ENCODE measurements around the gene KANSL3. TPM values are rescaled to one million over a fixed set of nuclear protein-coding genes. Genes with fewer than 3 reads are reported as not detected.
A peak's percentile ranks its signal among the peaks of the same experiment; 100 is the strongest.

KANSL3 gene
- total and polyA plus RNA-seq, 2 donors (not counting 1 experiment from before 2014, with no cell fraction given), result 22.2 to 56.9 TPM

- H3K27me3 ChIP-seq (replicated peaks in 1 of 4; ENCODE audit: control extremely low read depth in 1 of 4, control insufficient read depth in 3 of 4, insufficient read depth in 4 of 4, low read length in 3 of 4), result no peaks in the 10 kb centered on the region
- H3K4me1 Mint-ChIP-seq, result peaks cover 15% of the 10 kb centered on the region
- TF ChIP-seq EZH2 (IDR thresholded peaks at IDR 0.05; ENCODE audit: borderline replicate concordance, insufficient read depth, low read depth, low read length, poor library complexity, severe bottlenecking), result no peak
- TF ChIP-seq CTCF (IDR thresholded peaks at IDR 0.05), result no peak
- H2AFZ ChIP-seq (ENCODE audit: insufficient read depth, low read depth, low read length, poor library complexity, severe bottlenecking), result no peak overlapping the region
- H3K9ac ChIP-seq (ENCODE audit: low read length), result no peak overlapping the region
- H3K4me2 ChIP-seq (replicated peaks; ENCODE audit: low read depth, low read length, poor library complexity, severe bottlenecking), result no peak overlapping the region
- peaks cover 0 to 39% of the 10 kb centered on the region in 2 experiments for H3K36me3 ChIP-seq (replicated peaks in 1 of 2; ENCODE audit: control extremely low read depth in 1 of 2, control insufficient read depth in 1 of 2, extremely low read depth in 1 of 2, insufficient read depth in 2 of 2, low read length in 1 of 2)
- H3K9me3 Mint-ChIP-seq (ENCODE audit: insufficient read depth), result no peaks in the 10 kb centered on the region
- no peak overlapping the region for H3K27ac ChIP-seq (ENCODE audit: low read length in 2 of 2)
- ATAC-seq (ENCODE audit: low read depth) (no peak), DNase-seq (peak; percentile 44)
- H3K4me3 Mint-ChIP-seq, result no peak overlapping the region
- no peaks in the 10 kb centered on the region for H3K79me2 ChIP-seq (ENCODE audit: control insufficient read depth, insufficient read depth, low read length)
- 93% methylated on average over 18 of the region's 18 CpGs for WGBS (ENCODE audit: insufficient coverage)
- peaks cover 0 to 4% (median 0%) of the 10 kb centered on the region in 3 donors for H3K9me3 ChIP-seq (ENCODE audit: control extremely low read depth in 1 of 3, control insufficient read depth in 2 of 3, insufficient read depth in 1 of 3, low read length in 2 of 3)
- no peak overlapping the region for H3K27ac Mint-ChIP-seq
- ChIA-PET CTCF (interaction anchor here (0.8 to 7.3 kb wide), 5 partner anchors 8 to 230 kb away, joined by 8 to 94 read pairs (median 34); no protein-coding TSS in a partner anchor), POLR2A (no interaction called here)
- H3K4me3 ChIP-seq (ENCODE audit: control extremely low read depth in 1 of 5, extremely low read depth in 1 of 5, insufficient read depth in 1 of 5, low read depth in 2 of 5, low read length in 4 of 5), result no peak overlapping the region
- no peaks in the 10 kb centered on the region for H3K27me3 Mint-ChIP-seq
- H4K20me1 ChIP-seq (ENCODE audit: control insufficient read depth, insufficient read depth, low read length, poor library complexity, severe bottlenecking), result peaks cover 2% of the 10 kb centered on the region
- peaks cover 6 to 11% of the 10 kb centered on the region in 2 donors for H3K4me1 ChIP-seq (ENCODE audit: control insufficient read depth in 2 of 2, insufficient read depth in 2 of 2, low read length in 2 of 2)
- intact Hi-C loops (cut with micrococcal nuclease), result no loop called here
Observed at GRCh38 chr2:96552315-96553175, 85.6 kb downstream of the KANSL3 start.
